ENCODE data around the gene LRRC63.
"Not testable (repeated sequence)": the region's sequence is repeated elsewhere in the genome, so short reads cannot be mapped to it uniquely, and the experiment has no call there.

LRRC63 gene

DNA sequence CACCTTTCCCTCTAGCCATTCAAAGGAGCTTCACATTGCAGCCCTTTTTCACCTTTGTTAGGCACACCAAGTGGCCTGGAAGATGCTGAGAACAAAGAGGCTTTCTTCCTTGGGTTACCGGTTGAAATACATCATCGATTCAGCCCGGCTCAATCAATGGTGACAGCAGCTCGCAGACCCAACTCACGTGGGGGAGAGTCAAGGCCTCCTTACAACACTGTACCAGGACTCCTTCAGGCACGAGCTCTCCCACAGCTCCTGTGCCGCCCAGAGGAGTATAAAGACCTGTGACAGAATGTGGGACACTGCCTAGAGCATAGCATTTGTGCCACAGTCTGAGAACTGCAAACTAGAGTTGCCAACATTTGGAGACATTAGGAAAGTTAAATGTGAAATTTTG lies 3.9 kb upstream of the LRRC63 start:
- TF ChIP-seq, protein P1, sequence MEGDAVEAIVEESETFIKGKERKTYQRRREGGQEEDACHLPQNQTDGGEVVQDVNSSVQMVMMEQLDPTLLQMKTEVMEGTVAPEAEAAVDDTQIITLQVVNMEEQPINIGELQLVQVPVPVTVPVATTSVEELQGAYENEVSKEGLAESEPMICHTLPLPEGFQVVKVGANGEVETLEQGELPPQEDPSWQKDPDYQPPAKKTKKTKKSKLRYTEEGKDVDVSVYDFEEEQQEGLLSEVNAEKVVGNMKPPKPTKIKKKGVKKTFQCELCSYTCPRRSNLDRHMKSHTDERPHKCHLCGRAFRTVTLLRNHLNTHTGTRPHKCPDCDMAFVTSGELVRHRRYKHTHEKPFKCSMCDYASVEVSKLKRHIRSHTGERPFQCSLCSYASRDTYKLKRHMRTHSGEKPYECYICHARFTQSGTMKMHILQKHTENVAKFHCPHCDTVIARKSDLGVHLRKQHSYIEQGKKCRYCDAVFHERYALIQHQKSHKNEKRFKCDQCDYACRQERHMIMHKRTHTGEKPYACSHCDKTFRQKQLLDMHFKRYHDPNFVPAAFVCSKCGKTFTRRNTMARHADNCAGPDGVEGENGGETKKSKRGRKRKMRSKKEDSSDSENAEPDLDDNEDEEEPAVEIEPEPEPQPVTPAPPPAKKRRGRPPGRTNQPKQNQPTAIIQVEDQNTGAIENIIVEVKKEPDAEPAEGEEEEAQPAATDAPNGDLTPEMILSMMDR (conservative IDR thresholded peaks at IDR 0.05; ENCODE audit: low read length) = no peak

DNA sequence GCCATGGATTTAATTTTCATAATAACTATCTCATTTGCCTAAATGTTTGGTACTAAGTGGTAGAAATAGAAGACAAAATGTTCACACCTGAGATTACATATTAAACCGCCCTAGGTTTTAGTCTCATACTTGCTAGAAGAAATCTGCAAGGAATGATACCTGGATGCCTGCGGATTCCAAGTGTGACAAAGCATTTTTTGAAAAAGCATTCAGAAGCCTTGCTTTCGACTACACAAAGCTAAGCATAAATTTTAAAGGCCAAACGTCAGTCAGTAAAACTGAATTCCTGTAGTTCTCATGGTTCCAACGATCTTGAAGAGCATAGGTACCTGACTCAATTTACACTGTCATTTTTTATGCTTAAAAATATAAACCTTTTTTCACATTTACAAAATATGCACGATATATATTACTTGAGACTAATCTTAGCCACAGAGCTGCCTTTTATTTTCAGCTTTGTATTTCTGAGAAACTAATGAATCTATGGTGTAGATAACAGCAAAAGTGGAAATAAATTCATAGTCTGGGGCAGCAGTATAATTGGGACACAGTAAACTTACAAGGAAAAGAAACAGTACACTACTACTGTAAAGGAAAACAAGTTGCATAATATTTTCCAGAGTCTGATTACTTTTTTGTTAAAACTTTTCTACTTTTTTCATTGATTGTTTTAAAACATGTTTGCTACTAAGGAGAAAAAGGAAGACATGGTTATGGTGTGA lies 1.2 kb upstream of the LRRC63 start:
- TF ChIP-seq, protein P1 (conservative IDR thresholded peaks at IDR 0.05; ENCODE audit: low read length) = no peak
- no peak overlapping the region for H3K4me3 ChIP-seq (ENCODE audit: low read length)
- DNase-seq (ENCODE audit: low read depth) = no peak

More for the DNA sequence above, 3.9 kb upstream of the LRRC63 start:
- no peak for DNase-seq (ENCODE audit: low read depth)
- H3K4me3 ChIP-seq (ENCODE audit: low read length) = no peak overlapping the region

DNA sequence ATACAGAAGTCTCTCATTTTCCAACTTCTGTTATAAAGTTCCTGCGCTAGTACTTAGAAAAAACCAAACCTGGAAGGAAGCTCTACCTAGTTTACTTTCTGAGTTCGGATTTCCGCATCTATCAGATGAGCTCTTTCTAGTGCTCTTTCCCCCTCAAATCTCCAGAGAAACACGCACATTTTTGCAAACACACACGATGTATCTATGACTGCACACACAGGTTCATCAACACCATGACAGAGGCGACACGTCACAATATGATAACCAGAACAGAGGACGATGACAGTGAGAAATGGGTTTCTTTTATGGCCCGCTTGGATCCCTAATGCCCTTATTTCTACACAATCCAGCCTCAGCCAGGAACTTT lies 629 bp upstream of the LRRC63 start:
- TF ChIP-seq, protein P1 (conservative IDR thresholded peaks at IDR 0.05; ENCODE audit: low read length) = no peak
- H3K4me3 ChIP-seq (ENCODE audit: low read length) = peak overlapping the region; percentile 59
- no peak for DNase-seq (ENCODE audit: low read depth)

DNA sequence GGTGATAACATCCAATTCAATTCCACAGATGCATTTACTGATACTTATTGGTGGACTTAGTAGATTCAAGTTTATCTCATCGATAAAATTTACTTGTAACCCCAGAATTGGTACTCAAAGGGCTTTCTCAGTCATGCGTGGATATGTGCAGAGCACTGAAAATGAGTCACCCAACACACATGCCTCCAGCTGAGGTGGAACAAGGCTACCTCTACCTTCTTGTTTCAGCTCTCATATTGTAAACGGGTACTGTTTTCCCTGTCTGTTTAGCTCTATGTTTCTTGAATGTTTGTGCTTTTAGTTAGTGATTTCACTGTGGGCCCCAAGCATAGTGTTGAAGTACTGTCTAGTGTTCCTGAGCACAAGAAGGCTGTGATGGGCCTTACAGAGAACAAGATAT lies 1.5 kb downstream of the LRRC63 start:
- DNase-seq (ENCODE audit: low read depth) = no peak
- H3K4me3 ChIP-seq (ENCODE audit: low read length) = no peak overlapping the region
- TF ChIP-seq, protein P1 (conservative IDR thresholded peaks at IDR 0.05; ENCODE audit: low read length) = no peak

DNA sequence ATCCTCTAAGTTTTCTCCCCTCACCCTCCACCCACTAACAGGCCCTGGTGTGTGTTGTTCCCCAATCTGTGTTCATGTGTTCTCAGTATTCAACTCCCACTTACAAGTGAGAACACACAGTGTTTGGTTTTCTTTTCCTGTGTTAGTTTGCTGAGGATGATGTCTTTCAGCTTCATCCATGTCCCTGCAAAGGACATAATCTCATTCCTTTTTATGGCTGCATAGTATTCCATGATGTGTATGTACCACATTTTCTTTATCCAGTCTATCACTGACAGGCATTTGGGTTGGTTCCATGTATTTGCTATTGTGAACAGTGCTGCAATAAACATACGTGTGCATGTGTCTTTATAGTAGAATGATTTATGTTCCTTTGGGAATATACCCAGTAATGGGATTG lies 3.0 kb downstream of the LRRC63 start:
- H3K4me3 ChIP-seq (ENCODE audit: low read length); DNase-seq (ENCODE audit: low read depth): not testable (repeated sequence)

DNA sequence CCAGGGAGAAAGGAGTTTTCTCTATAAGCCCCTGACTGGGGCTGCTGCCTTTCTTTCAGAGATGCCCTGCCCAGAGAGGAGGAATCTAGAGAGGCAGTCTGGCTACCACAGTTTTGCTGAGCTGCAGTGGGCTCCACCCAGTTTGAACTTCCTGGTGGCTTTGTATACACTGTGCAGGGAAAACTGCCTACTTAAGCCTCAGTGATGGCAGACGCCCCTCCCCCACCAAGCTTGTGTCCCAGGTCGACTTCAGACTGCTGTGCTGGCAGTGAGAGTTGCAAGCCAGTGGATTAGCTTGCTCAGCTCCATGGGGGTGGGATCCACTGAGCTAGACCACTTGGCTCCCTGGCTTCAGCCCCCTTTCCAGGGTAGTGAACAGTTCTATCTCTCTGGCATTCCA lies 8.5 kb downstream of the LRRC63 start:
- H3K4me3 ChIP-seq (ENCODE audit: low read length); DNase-seq (ENCODE audit: low read depth): not testable (repeated sequence)

DNA sequence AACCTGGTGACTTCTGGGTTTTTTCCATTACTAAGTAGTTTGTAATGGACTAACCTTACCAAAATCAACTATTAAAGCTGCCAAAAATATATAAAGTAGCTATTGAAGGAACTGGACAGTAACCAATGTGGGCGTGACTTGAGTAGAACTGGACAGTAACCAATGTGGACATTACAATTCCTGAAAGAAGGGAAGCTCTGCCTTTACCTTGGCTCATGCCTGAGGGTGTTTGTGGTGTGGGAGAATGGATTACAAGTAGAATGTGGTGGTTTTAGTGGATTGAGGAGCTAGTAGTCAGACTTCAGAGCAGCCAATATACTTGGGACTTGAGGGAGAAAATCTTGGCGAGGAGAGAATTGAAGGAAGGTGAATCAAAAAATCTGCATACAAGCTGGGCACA lies 17.5 kb downstream of the LRRC63 start:
- TF ChIP-seq, protein P1 (conservative IDR thresholded peaks at IDR 0.05; ENCODE audit: low read length) = no peak
- no peak overlapping the region for H3K4me3 ChIP-seq (ENCODE audit: low read length)
- DNase-seq (ENCODE audit: low read depth) = no peak

DNA sequence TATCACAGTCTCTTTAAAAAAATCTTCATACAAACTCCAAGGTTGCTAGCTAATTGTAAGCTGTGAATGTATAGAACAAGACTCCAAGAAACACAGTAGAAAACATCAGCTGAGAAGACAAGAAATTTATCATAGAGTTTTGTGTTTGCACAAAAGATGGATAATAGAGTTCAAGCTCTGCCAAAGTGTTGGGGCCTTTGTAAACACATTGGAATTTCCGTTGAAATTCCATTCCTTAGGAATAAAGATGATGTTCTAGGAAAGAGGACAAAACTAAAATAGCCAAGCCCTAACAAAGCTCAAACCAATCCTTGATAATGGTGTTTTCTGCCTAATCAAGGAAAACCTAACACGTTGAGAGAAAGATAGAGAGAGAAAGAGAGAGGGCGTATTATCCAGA lies 20.6 kb downstream of the LRRC63 start:
- TF ChIP-seq, protein P1 (conservative IDR thresholded peaks at IDR 0.05; ENCODE audit: low read length) = no peak
- DNase-seq (ENCODE audit: low read depth) = peak; percentile 33
- H3K4me3 ChIP-seq (ENCODE audit: low read length) = no peak overlapping the region
